Right lobe of liver (tissue), 6 donors: ENCODE data around the gene NDOR1. TPM values are rescaled to one million over a fixed set of nuclear protein-coding genes. Genes with fewer than 3 reads are reported as not detected.

Source experiments
- ATAC-seq, 4 donors: fragments of 200-7000 bp; cut with Tn5 transposase; one replicate each; pipeline ENCODE4 v1.9.1; 2020; ENCODE audit warnings: mild to moderate bottlenecking in 4 of 4, moderate library complexity in 4 of 4
- DNase-seq, 3 donors: peaks; one replicate each; pipeline ENCODE4 v3.0.0-alpha.2; 2020
- H3K27ac ChIP-seq, 3 donors: fragments of 200-600 bp; one replicate each; pipeline ENCODE4 v1.8.0; 2022
- H3K27me3 ChIP-seq, 2 donors: fragments of 200-600 bp; one replicate each; pipeline ENCODE4 v1.8.0; 2022
- H3K36me3 ChIP-seq, 4 donors: fragments of 200-600 bp; sonication (generic) in 1 of 4; one replicate each; pipeline versions ENCODE4 v1.5.1 to v1.8.0; 2017 to 2022; ENCODE audit warnings: control low read depth in 1 of 4
- H3K4me1 ChIP-seq, 4 donors: fragments of 200-600 bp; sonication (generic) in 1 of 4; one replicate each; pipeline versions ENCODE4 v1.5.1 to v1.8.0; 2017 to 2022; ENCODE audit warnings: control low read depth in 1 of 4
- H3K4me3 ChIP-seq, 3 donors: fragments of 200-600 bp; one replicate each; pipeline ENCODE4 v1.8.0; 2022
- H3K9me3 ChIP-seq, 4 donors: fragments of 200-600 bp; sonication (generic) in 1 of 4; one replicate each; pipeline versions ENCODE4 v1.5.1 to v1.8.0; 2017 to 2022; ENCODE audit warnings: control low read depth in 1 of 4
- POLR2A ChIP-seq: fragments of 450-650 bp; IDR thresholded peaks from one replicate; pipeline ENCODE4 v1.6.1; 2017; ENCODE audit warnings: antibody characterized with exemption, mild to moderate bottlenecking
- WGBS: methylation state at CpG from one replicate; pipeline ENCODE4 v1.1.6; 2018; ENCODE audit warnings: low coverage, low lambda C conversion rate; ENCODE audit not compliant: insufficient coverage; ENCODE audit errors: missing lambda C conversion rate; 5-methylcytosine and 5-hydroxymethylcytosine counted together
- intact Hi-C, 2 donors: fragments of 100-400 bp; cut with DNase I; formaldehyde crosslinking; loops; one replicate each; pipeline versions ENCODE4 v1.11.2 to v1.14.1; 2022
- total RNA-seq, 6 experiments: library from RNA; depleted of rRNA in 2 of 6; stranded (reverse); fragments of >200 nt in 2 of 6; fragmentation: NEBNext Ultra II Directional in 3 of 6; extraction: Animal tissue kit (Norgen Biotek cat#: 25700) in 3 of 6; gene quantifications; one replicate each; pipeline versions ENCODE4 v1.1.0 to v1.2.4, GENCODE V29; 2016 to 2023
- TF ChIP-seq, protein P1 (sequence below), 4 donors: fragments of 200-600 bp in 3 of 4; fragments of 450-650 bp in 1 of 4; IDR thresholded peaks; one replicate each; pipeline versions ENCODE4 v1.5.1 to v1.8.0; 2016 to 2022; ENCODE audit warnings: antibody characterized with exemption in 4 of 4, mild to moderate bottlenecking in 2 of 4
- donor health status: DM: no; HTN: yes; CAD: no.
- donor health status: DM: no; HTN: no; CAD: no.
- donor health status: DM: no; HTN: no; CAD: no.
- donor health status: DM: no; HTN: yes; CAD: no.
- donor health status: DM: no; HTN: yes; CAD: no.

The NDOR1 gene
- total RNA-seq, 6 experiments from 2014 or later = 4.7 to 9.6 (median 7.4) TPM

- no peak overlapping the region for H3K4me3 ChIP-seq
- 22% methylated on average over 9 of the region's 14 CpGs for WGBS
- H3K27ac ChIP-seq = no peak overlapping the region
- DNase-seq (no peak), ATAC-seq (no peak)
- peaks cover 0 to 6% (median 0%) of the 10 kb centered on the region in 4 donors for H3K4me1 ChIP-seq
- H3K36me3 ChIP-seq = no peaks in the 10 kb centered on the region
- no peaks in the 10 kb centered on the region for H3K9me3 ChIP-seq
- H3K27me3 ChIP-seq = peaks cover 6 to 28% of the 10 kb centered on the region in 2 donors
- intact Hi-C loops = loop anchor here in 1 of 2 donors (10.0 kb wide), 1 partner anchor 615 kb away; no protein-coding TSS in a partner anchor
- TF ChIP-seq, protein P1, sequence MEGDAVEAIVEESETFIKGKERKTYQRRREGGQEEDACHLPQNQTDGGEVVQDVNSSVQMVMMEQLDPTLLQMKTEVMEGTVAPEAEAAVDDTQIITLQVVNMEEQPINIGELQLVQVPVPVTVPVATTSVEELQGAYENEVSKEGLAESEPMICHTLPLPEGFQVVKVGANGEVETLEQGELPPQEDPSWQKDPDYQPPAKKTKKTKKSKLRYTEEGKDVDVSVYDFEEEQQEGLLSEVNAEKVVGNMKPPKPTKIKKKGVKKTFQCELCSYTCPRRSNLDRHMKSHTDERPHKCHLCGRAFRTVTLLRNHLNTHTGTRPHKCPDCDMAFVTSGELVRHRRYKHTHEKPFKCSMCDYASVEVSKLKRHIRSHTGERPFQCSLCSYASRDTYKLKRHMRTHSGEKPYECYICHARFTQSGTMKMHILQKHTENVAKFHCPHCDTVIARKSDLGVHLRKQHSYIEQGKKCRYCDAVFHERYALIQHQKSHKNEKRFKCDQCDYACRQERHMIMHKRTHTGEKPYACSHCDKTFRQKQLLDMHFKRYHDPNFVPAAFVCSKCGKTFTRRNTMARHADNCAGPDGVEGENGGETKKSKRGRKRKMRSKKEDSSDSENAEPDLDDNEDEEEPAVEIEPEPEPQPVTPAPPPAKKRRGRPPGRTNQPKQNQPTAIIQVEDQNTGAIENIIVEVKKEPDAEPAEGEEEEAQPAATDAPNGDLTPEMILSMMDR (IDR thresholded peaks at IDR 0.05) = no peak
- no peak for TF ChIP-seq POLR2A
Measured at GRCh38 chr9:137159105-137160053, 46.1 kb upstream of the NDOR1 start.

- WGBS = 52% methylated on average over 12 of the region's 17 CpGs
- peaks cover 6 to 32% of the 10 kb centered on the region in 2 donors for H3K27me3 ChIP-seq
- H3K36me3 ChIP-seq = no peaks in the 10 kb centered on the region
- DNase-seq (no peak), ATAC-seq (no peak)
- no peak overlapping the region for H3K4me3 ChIP-seq
- H3K4me1 ChIP-seq = peaks cover 0 to 6% (median 0%) of the 10 kb centered on the region in 4 donors
- intact Hi-C loops = loop anchor here in 1 of 2 donors (10.0 kb wide), 1 partner anchor 615 kb away; no protein-coding TSS in a partner anchor
- H3K9me3 ChIP-seq = no peaks in the 10 kb centered on the region
- no peak overlapping the region for H3K27ac ChIP-seq
- no peak for TF ChIP-seq POLR2A
- TF ChIP-seq, protein P1 (IDR thresholded peaks at IDR 0.05) = no peak
Measured at GRCh38 chr9:137160054-137160425, 45.5 kb upstream of the NDOR1 start.

- Histone ChIP-seq H3K4me1 (peaks cover 0 to 6% (median 0%) of the 10 kb centered on the region in 4 donors), H3K27ac (no peak overlapping the region), H3K9me3 (no peaks in the 10 kb centered on the region), H3K27me3 (peaks cover 6 to 41% of the 10 kb centered on the region in 2 donors), H3K36me3 (no peaks in the 10 kb centered on the region), H3K4me3 (no peak overlapping the region)
- no peak for TF ChIP-seq POLR2A
- TF ChIP-seq, protein P1 (IDR thresholded peaks at IDR 0.05) = no peak
- ATAC-seq (no peak), DNase-seq (no peak)
- intact Hi-C loops = loop anchor here in 1 of 2 donors (10.0 kb wide), 1 partner anchor 614 kb away; no protein-coding TSS in a partner anchor
- WGBS = 23% methylated on average over 13 of the region's 56 CpGs
Measured at GRCh38 chr9:137160716-137161557, 44.6 kb upstream of the NDOR1 start.
